ENCODE measurements around the gene TMX4. TPM values are rescaled to one million over a fixed set of nuclear protein-coding genes. Genes with fewer than 3 reads are reported as not detected.

The TMX4 gene, protein sequence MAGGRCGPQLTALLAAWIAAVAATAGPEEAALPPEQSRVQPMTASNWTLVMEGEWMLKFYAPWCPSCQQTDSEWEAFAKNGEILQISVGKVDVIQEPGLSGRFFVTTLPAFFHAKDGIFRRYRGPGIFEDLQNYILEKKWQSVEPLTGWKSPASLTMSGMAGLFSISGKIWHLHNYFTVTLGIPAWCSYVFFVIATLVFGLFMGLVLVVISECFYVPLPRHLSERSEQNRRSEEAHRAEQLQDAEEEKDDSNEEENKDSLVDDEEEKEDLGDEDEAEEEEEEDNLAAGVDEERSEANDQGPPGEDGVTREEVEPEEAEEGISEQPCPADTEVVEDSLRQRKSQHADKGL
- 42.7 and 46.8 TPM in 2 replicates for total RNA-seq

DNA sequence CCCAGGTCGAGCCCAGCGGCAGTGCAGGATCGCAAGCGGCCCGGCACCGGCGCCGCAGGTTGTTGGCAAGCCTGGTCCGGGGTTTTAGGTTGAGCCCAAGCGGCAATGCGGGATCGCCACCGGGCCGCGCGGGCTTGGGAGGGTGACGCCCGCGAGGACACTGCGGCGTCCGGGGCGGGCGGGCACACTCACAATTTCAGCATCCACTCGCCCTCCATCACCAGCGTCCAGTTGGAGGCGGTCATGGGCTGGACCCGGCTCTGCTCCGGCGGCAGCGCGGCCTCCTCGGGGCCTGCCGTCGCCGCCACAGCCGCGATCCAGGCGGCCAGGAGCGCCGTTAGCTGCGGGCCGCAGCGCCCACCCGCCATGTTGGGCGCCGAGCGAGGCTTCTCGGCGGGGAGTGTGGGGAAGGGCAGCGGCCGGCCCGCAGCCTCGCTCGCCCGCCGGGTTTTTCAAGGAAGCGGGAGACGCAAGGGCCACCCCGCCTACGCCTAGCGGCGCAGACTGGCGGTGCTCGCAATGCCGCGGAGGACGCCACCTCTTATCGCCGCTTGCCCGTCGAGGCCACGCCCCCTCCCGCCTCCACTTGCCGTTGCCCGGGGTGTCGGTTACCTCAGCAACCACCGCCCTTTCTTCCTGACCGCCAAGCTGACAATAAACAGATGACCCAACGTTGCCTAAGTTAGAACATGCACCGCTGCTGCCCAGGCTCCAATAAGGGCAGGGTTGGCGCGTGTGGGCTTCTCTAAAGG is at the start of gene TMX4:
Gene TMX4, minus strand, starts transcription at position 516 of the 752 bp plus-strand sequence. Its CDS starts 148 bp downstream, at position 368.

DNA sequence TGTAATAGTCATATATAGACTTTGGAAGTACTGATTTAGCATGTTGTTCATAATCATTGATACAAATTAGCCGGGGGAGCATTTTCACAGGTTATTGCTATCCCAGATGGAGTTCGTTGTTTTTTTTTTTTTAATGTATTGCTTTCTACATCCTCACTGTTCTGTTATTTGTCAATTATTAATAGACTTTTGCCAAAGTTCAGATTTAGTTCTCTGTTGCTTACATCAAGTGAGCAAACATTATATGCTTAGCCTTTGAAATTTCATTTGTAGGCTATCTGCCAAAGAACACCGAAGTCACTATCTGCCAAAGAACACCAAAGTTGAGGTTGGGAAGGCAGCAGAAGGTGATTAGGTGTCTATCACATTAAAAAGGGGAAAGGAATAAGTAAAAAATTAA is 79.2 kb downstream of the TMX4 start, which contains the start of gene HAO1:
Gene HAO1, minus strand, starts transcription at position 118 of the 400 bp plus-strand sequence. Its CDS starts 36 bp downstream, at position 82.

Other genes starting within 250 kb of the TMX4 start
- not detected in 2 replicates for gene HAO1, start 79.3 kb downstream of the TMX4 start, total RNA-seq
- gene PLCB1, start 112.5 kb upstream of the TMX4 start, total RNA-seq, result 5.8 and 6.9 TPM in 2 replicates

Measured in myometrial cell (primary cell).